PC-9 (cell line): ENCODE data around the gene RFX4. TPM values are rescaled to one million over a fixed set of nuclear protein-coding genes. Genes with fewer than 3 reads are reported as not detected.

Source experiments
- BruUV-seq: library from RNA; stranded (reverse); fragments of 400-500 nt; replicated peaks from 2 replicates; lab custom pipeline; 2021; lab: Mats Ljungman, UMichigan
- CTCF ChIA-PET: fragments of 300-600 bp; sonication (Branson Sonifier 250); formaldehyde crosslinking; loops from one replicate; lab custom pipeline; 2022; ENCODE audit warnings: antibody characterized with exemption; lab: Charles Lee
- POLR2A ChIA-PET: fragments of 300-600 bp; sonication (Branson Sonifier 250); formaldehyde crosslinking; loops from one replicate; lab custom pipeline; 2022; ENCODE audit warnings: antibody characterized with exemption; ENCODE audit not compliant: unreplicated experiment; lab: Charles Lee
- DNase-seq, 2 experiments: peaks; one replicate each; pipeline versions ENCODE4 v3.0.0 to v3.0.0-alpha.2; 2015 to 2022; ENCODE audit warnings: mixed read lengths in 1 of 2
- H2AFZ ChIP-seq: fragments of 200-600 bp; sonication (generic); 2 replicates; pipeline ENCODE4 v1.8.1; 2017; ENCODE audit warnings: antibody characterized with exemption
- H3F3A ChIP-seq: fragments of 200-600 bp; sonication (generic); 2 replicates; pipeline ENCODE4 v1.8.1; 2017; ENCODE audit warnings: antibody characterized with exemption, mild to moderate bottlenecking, low read depth; ENCODE audit not compliant: insufficient read depth
- H3K27ac ChIP-seq: fragments of 200-600 bp; sonication (generic); 2 replicates; pipeline ENCODE4 v1.6.1; 2016; ENCODE audit warnings: mixed run types
- H3K27me3 ChIP-seq: fragments of 200-600 bp; sonication (generic); 2 replicates; pipeline ENCODE4 v1.6.1; 2016; ENCODE audit warnings: low read depth, mixed run types; ENCODE audit not compliant: insufficient read depth
- H3K36me3 ChIP-seq: fragments of 200-600 bp; sonication (generic); 2 replicates; pipeline ENCODE4 v1.6.1; 2016; ENCODE audit warnings: low read depth, mixed run types
- H3K4me1 ChIP-seq: fragments of 200-600 bp; sonication (generic); replicated peaks from 2 replicates; pipeline ENCODE4 v1.6.1; 2016; ENCODE audit warnings: mixed run types; ENCODE audit not compliant: insufficient read depth
- H3K4me2 ChIP-seq: fragments of 200-600 bp; sonication (generic); 2 replicates; pipeline ENCODE4 v1.6.1; 2017; ENCODE audit warnings: mixed run types
- H3K4me3 ChIP-seq: fragments of 200-600 bp; sonication (generic); 2 replicates; pipeline ENCODE4 v1.6.1; 2016; ENCODE audit warnings: mixed run types
- H3K79me2 ChIP-seq: fragments of 200-600 bp; sonication (generic); 2 replicates; pipeline ENCODE4 v1.6.1; 2017; ENCODE audit warnings: low read depth, mixed run types
- H3K9me2 ChIP-seq: fragments of 200-600 bp; sonication (generic); 2 replicates; pipeline ENCODE4 v1.8.1; 2017; ENCODE audit warnings: mild to moderate bottlenecking; ENCODE audit not compliant: insufficient read depth
- H3K9me3 ChIP-seq: fragments of 200-600 bp; sonication (generic); 2 replicates; pipeline ENCODE4 v1.8.1; 2016; ENCODE audit warnings: low read depth; ENCODE audit not compliant: insufficient read depth
- H4K20me1 ChIP-seq: fragments of 200-600 bp; sonication (generic); 2 replicates; pipeline ENCODE4 v1.8.1; 2017; ENCODE audit not compliant: insufficient read depth
- EZH2 ChIP-seq: fragments of 200-600 bp; sonication (generic); IDR thresholded peaks from 2 replicates; pipeline ENCODE4 v1.8.0; 2017; ENCODE audit warnings: antibody characterized with exemption, low read depth
- intact Hi-C: fragments of 100-400 bp; cut with micrococcal nuclease; formaldehyde crosslinking; loops from one replicate; pipeline ENCODE4 v1.10.0; 2022; ENCODE audit not compliant: unreplicated experiment
- total RNA-seq: library from RNA; stranded (reverse); gene quantifications from 2 replicates; pipeline ENCODE4 v1.2.3, GENCODE V29; 2021
- TF ChIP-seq, protein P1 (sequence below): fragments of 200-600 bp; sonication (generic); conservative IDR thresholded peaks from 2 replicates; pipeline ENCODE4 v1.6.1; 2017; ENCODE audit warnings: mixed run types, antibody characterized with exemption, mild to moderate bottlenecking, moderate library complexity

Gene RFX4
- total RNA-seq, 1 experiment from 2014 or later, result not detected

DNA sequence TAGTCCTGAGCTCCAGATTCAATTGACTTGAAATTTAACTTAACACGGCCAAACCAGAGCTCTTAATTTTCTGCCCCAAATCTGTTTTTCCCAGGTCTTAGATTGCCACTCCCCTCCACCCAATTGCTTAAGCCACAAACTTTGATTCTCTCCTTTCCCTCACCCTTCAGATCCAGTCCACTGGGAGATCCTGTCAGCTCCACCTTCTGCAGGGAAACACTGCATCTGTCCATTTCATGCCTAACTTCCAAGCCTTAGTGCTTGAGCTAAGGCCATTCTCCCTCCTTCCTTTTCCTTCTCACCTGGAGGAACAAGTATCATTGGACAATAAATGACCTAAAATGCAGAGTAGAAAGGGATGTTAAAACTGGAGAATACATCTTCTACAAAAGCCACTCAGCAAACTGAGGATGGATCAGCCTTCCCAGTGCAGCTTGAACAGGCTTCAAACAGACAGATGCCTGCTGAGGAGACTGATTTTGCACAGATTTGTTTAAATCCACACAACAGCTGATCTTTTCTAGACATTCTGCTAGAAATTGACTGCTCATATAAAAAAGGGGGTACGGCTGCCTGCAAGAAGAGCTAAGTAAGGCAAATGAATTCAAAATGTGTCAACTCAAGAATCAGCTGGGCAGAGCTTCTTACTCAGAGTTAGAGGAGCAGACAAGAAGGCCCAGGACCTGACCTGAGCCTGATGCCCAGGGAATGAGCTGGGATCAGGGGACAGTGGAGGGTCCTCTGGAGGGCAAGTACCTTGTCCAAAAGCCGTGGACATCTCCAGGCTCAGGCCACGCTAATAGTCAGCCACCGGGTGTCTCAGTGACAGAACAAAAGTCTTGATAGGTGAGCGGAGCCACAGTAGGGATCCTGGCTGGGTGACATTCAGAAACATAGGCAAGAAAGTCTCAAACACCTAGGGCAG, 110.4 kb downstream of the RFX4 start:
- no TSS peak for BruUV-seq
- ChIA-PET POLR2A (no interaction called here), CTCF (no interaction called here)

DNA sequence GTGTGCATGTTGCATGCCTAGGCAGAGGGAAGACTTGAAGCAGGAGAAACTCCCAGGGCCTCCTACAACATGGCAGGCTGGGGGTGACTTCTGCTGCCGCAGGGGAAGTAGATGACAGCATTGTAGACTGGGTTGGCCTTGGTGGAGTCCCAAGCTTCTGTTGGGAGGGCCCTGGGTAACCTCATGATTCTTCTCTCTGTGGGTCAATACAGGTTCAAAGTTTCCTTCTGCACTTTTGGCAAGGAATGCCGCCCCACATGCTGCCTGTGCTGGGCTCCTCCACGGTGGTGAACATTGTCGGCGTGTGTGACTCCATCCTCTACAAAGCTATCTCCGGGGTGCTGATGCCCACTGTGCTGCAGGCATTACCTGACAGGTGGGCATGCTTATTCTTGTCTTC, 113.3 kb downstream of the RFX4 start:
- Histone ChIP-seq H3K9me2 (no peaks in the 10 kb centered on the region), H3K27me3 (peaks cover 23% of the 10 kb centered on the region; the same call in 1 of the 2 replicates), H3K27ac (no peak overlapping the region), H2AFZ (no peak overlapping the region), H3K4me1 (no peaks in the 10 kb centered on the region), H3K36me3 (no peaks in the 10 kb centered on the region), H3K4me2 (no peak overlapping the region), H3F3A (no peaks in the 10 kb centered on the region), H3K4me3 (no peak overlapping the region), H4K20me1 (no peaks in the 10 kb centered on the region), H3K9me3 (no peaks in the 10 kb centered on the region), H3K79me2 (no peaks in the 10 kb centered on the region)
- intact Hi-C loops, result no loop called here
- DNase-seq, result no peak
- ChIA-PET POLR2A (no interaction called here), CTCF (no interaction called here)
- no TSS peak for BruUV-seq
- no peak for TF ChIP-seq EZH2
- TF ChIP-seq, protein P1, sequence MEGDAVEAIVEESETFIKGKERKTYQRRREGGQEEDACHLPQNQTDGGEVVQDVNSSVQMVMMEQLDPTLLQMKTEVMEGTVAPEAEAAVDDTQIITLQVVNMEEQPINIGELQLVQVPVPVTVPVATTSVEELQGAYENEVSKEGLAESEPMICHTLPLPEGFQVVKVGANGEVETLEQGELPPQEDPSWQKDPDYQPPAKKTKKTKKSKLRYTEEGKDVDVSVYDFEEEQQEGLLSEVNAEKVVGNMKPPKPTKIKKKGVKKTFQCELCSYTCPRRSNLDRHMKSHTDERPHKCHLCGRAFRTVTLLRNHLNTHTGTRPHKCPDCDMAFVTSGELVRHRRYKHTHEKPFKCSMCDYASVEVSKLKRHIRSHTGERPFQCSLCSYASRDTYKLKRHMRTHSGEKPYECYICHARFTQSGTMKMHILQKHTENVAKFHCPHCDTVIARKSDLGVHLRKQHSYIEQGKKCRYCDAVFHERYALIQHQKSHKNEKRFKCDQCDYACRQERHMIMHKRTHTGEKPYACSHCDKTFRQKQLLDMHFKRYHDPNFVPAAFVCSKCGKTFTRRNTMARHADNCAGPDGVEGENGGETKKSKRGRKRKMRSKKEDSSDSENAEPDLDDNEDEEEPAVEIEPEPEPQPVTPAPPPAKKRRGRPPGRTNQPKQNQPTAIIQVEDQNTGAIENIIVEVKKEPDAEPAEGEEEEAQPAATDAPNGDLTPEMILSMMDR, result no peak

More for the DNA sequence above, 110.4 kb downstream of the RFX4 start:
- Histone ChIP-seq H3K27me3 (peaks cover 23% of the 10 kb centered on the region; the same call in 1 of the 2 replicates), H3K27ac (no peak overlapping the region), H3K9me2 (no peaks in the 10 kb centered on the region), H3K4me1 (no peaks in the 10 kb centered on the region), H4K20me1 (no peaks in the 10 kb centered on the region), H3F3A (no peaks in the 10 kb centered on the region), H3K4me2 (no peak overlapping the region), H2AFZ (no peak overlapping the region), H3K36me3 (no peaks in the 10 kb centered on the region), H3K9me3 (no peaks in the 10 kb centered on the region), H3K79me2 (no peaks in the 10 kb centered on the region), H3K4me3 (no peak overlapping the region)
- intact Hi-C loops, result no loop called here
- TF ChIP-seq EZH2, result no peak
- TF ChIP-seq, protein P1, result no peak
- no peak for DNase-seq

DNA sequence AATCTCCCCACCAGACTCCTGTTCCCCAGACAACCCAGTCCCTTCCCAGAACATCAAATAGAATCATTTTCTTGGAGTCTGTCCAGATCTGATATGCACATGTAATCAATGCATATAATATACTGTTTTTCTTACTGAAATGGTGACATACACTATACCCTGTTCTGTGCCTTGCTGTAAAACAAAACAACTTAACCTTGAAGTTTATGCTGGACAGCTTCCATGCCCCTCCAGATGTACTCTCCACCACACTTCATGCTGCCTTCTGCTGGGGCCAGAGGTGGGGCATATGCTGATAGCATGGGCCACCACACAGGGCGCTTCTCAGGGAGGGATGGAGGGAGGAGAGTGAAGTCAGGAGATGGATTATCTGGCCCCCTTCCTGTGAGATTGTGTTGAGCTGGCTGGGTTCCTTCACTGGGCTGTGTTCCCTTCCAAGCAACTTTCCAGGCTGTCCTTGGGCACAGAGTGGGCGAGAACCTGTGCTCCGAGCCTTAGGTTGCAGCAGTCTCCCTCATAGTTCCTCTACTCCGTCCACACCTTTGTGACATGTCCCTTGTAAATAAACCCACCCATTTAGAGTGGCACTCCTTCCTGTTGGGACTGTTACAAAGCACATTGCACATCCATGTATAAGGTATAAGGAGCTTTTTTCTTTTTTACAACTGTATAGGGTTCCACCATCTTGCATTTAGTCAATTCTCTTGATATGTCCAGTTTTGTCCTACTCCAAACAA, 114.0 kb downstream of the RFX4 start:
- intact Hi-C loops, result no loop called here
- BruUV-seq, result no TSS peak
- Histone ChIP-seq H3K4me2 (no peak overlapping the region), H3K9me2 (no peaks in the 10 kb centered on the region), H3K79me2 (no peaks in the 10 kb centered on the region), H3K9me3 (peaks cover 3% of the 10 kb centered on the region; the same call in 1 of the 2 replicates), H3K36me3 (no peaks in the 10 kb centered on the region), H3K27ac (no peak overlapping the region), H4K20me1 (no peaks in the 10 kb centered on the region), H2AFZ (no peak overlapping the region), H3K27me3 (peaks cover 23% of the 10 kb centered on the region; the same call in 1 of the 2 replicates), H3K4me3 (no peak overlapping the region), H3K4me1 (no peaks in the 10 kb centered on the region), H3F3A (no peaks in the 10 kb centered on the region)
- DNase-seq, result no peak
- ChIA-PET CTCF (no interaction called here), POLR2A (no interaction called here)
- TF ChIP-seq, protein P1, result no peak
- no peak for TF ChIP-seq EZH2
